GM10266 (cell line): ENCODE data around the gene SEL1L3.

ENCODE experiments used
- DNase-seq: peaks from one replicate; pipeline ENCODE4 v3.0.0; 2012; ENCODE audit errors: extremely low spot score
- TF ChIP-seq, protein P1 (sequence below): IDR thresholded peaks from 2 replicates; pipeline ENCODE4 v1.5.1; 2012; ENCODE audit warnings: mild to moderate bottlenecking, low read depth; ENCODE audit not compliant: control insufficient read depth, insufficient read depth; ENCODE audit errors: missing control alignments

SEL1L3 gene

DNA sequence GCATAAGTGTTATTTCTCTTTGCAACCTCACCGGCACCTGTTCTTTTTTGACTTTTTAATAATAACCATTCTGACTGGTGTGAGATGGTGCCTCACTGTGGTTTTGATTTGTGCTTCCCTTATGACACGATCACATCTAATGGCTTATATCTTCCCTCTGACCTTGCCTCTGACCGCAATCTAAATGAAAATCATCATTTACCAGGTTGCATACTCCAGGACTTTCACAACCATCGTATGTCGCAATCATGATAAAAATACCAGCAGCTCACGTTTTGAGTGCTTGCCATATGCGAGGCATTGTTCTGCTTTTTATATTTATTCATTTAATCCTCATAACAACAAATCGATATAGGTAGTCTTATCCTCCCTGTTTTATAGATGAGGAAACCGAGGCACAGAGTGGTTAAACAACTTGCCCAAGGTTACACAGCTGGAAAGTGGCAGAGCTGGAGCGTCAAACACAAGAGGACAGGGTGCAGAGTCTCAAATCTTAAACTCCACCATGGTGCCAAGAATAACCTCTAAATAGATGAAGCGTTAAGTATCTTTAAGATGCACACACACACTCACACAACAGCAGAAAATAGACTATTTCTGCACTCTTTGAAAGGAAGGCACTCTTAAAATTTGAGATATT is 102.2 kb downstream of the SEL1L3 start:
- no peak for DNase-seq
- TF ChIP-seq, protein P1, sequence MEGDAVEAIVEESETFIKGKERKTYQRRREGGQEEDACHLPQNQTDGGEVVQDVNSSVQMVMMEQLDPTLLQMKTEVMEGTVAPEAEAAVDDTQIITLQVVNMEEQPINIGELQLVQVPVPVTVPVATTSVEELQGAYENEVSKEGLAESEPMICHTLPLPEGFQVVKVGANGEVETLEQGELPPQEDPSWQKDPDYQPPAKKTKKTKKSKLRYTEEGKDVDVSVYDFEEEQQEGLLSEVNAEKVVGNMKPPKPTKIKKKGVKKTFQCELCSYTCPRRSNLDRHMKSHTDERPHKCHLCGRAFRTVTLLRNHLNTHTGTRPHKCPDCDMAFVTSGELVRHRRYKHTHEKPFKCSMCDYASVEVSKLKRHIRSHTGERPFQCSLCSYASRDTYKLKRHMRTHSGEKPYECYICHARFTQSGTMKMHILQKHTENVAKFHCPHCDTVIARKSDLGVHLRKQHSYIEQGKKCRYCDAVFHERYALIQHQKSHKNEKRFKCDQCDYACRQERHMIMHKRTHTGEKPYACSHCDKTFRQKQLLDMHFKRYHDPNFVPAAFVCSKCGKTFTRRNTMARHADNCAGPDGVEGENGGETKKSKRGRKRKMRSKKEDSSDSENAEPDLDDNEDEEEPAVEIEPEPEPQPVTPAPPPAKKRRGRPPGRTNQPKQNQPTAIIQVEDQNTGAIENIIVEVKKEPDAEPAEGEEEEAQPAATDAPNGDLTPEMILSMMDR, result no peak

GRCh38 chr4:25760048-25760447 is 102.7 kb downstream of the SEL1L3 start:
- no peak for DNase-seq
- TF ChIP-seq, protein P1, result no peak

GRCh38 chr4:25759101-25759500 is 103.7 kb downstream of the SEL1L3 start:
- TF ChIP-seq, protein P1, result no peak
- DNase-seq, result no peak

DNA sequence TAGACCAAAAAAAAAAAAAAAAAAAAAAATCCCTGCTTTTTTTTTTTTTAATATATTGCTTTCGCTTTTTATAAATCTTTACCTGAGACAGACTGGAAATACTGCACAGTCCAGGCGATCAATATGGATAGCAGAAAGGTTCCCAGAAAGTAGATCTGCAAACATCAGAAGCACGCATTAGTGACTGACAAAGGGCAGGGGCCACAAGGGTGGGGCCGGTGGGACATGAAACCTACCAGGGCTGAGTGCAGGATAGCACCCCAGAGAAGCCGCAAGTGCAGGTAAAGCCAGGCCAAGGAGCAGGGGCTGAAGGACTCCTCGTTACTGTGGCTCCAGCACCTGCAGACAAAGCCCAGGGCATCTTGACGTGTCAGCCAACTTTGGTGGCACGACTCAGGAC is 105.3 kb downstream of the SEL1L3 start:
- TF ChIP-seq, protein P1, result no peak
- no peak for DNase-seq

GRCh38 chr4:25756503-25756902 is 106.3 kb downstream of the SEL1L3 start:
- no peak for DNase-seq
- TF ChIP-seq, protein P1, result no peak

GRCh38 chr4:25755911-25756310 is 106.9 kb downstream of the SEL1L3 start:
- DNase-seq, result no peak
- TF ChIP-seq, protein P1, result no peak

GRCh38 chr4:25753239-25753638 is 109.5 kb downstream of the SEL1L3 start:
- TF ChIP-seq, protein P1, result no peak

More at GRCh38 chr4:25753239-25753638, 109.5 kb downstream of the SEL1L3 start:
- DNase-seq, result no peak
